H1 (cell line): Measurements from ENCODE around the gene GATAD2B. TPM values are rescaled to one million over a fixed set of nuclear protein-coding genes. Genes with fewer than 3 reads are reported as not detected.

Experiments
- CTCF ChIA-PET: fragments of 300-600 bp; sonication (Branson Sonifier 250); formaldehyde crosslinking; loops from one replicate; lab custom pipeline; 2021; ENCODE audit not compliant: partially characterized antibody; lab: Charles Lee
- POLR2A ChIA-PET: fragments of 300-600 bp; sonication (Branson Sonifier 250); formaldehyde crosslinking; loops from one replicate; lab custom pipeline; 2021; ENCODE audit warnings: inconsistent platforms; ENCODE audit not compliant: partially characterized antibody; lab: Charles Lee
- DNase-seq, 2 experiments: peaks; one replicate each; pipeline versions ENCODE4 v3.0.0 to v3.0.0-alpha.2; 2010 to 2022; ENCODE audit warnings: low spot score in 2 of 2, low read depth in 1 of 2, mixed read lengths in 1 of 2
- FAIRE-seq: peaks from 2 replicates; lab custom pipeline; 2011; peaks lifted over from hg19 to GRCh38; lab: Jason Lieb, UNC
- H2AFZ ChIP-seq: 2 replicates; pipeline ENCODE4 v1.8.1; 2012; ENCODE audit warnings: low read length, inconsistent platforms
- H2AK5ac ChIP-seq: 2 replicates; pipeline ENCODE4 v1.6.1; 2013; ENCODE audit warnings: low read depth, low read length
- H2BK120ac ChIP-seq: replicated peaks from 2 replicates; pipeline ENCODE3; 2013; ENCODE audit warnings: low read depth, low read length, inconsistent platforms
- H2BK12ac ChIP-seq: 2 replicates; pipeline ENCODE4 v1.6.1; 2013; ENCODE audit warnings: low read depth, low read length
- H2BK15ac ChIP-seq: 2 replicates; pipeline ENCODE4 v1.6.1; 2013; ENCODE audit warnings: low read length
- H2BK20ac ChIP-seq: 2 replicates; pipeline ENCODE4 v1.6.1; 2013; ENCODE audit warnings: low read length
- H2BK5ac ChIP-seq: 2 replicates; pipeline ENCODE4 v1.6.1; 2013; ENCODE audit warnings: low read depth, low read length
- H3K14ac ChIP-seq: 2 replicates; pipeline ENCODE4 v1.6.1; 2013; ENCODE audit warnings: inconsistent platforms; ENCODE audit not compliant: insufficient read length
- H3K18ac ChIP-seq: 2 replicates; pipeline ENCODE4 v1.6.1; 2013; ENCODE audit warnings: low read length; ENCODE audit errors: extremely low read depth
- H3K23ac ChIP-seq: 2 replicates; pipeline ENCODE4 v1.6.1; 2013; ENCODE audit warnings: inconsistent platforms; ENCODE audit not compliant: insufficient read length
- H3K23me2 ChIP-seq: 2 replicates; pipeline ENCODE4 v1.6.1; 2013; ENCODE audit warnings: low read depth, low read length
- H3K27ac ChIP-seq: 2 replicates; pipeline ENCODE4 v1.6.1; 2011; ENCODE audit warnings: low read depth, low read length, inconsistent platforms
- H3K27me3 ChIP-seq, 4 experiments: replicated peaks in 1 of 4; 1 replicate in 1 of 4; 2 replicates in 3 of 4; pipeline versions ENCODE4 v1.6.1 to v1.8.1; 2011 to 2013; ENCODE audit warnings: low read length in 3 of 4, mild to moderate bottlenecking in 3 of 4, inconsistent platforms in 2 of 4, mixed read lengths in 2 of 4, moderate library complexity in 1 of 4; ENCODE audit not compliant: control insufficient read depth in 3 of 4, insufficient read depth in 3 of 4; ENCODE audit errors: extremely low read depth in 1 of 4
- H3K36me3 ChIP-seq, 4 experiments: 2 replicates each; pipeline versions ENCODE4 v1.6.1 to v1.8.1; 2011 to 2013; ENCODE audit warnings: mild to moderate bottlenecking in 4 of 4, low read length in 3 of 4, moderate library complexity in 2 of 4, control low read depth in 1 of 4, inconsistent platforms in 1 of 4; ENCODE audit not compliant: insufficient read depth in 4 of 4, control insufficient read depth in 2 of 4
- H3K4ac ChIP-seq: replicated peaks from 2 replicates; pipeline ENCODE3; 2013; ENCODE audit warnings: low read length, low read depth, mixed read lengths, inconsistent platforms; ENCODE audit not compliant: insufficient read length
- H3K4me1 ChIP-seq, 4 experiments: replicated peaks in 1 of 4; 1 replicate in 1 of 4; 2 replicates in 3 of 4; pipeline versions ENCODE4 v1.6.1 to v1.8.1; 2011 to 2013; ENCODE audit warnings: low read length in 3 of 4, inconsistent platforms in 2 of 4, mixed read lengths in 1 of 4; ENCODE audit not compliant: insufficient read depth in 4 of 4, control insufficient read depth in 3 of 4
- H3K4me2 ChIP-seq, 2 experiments: 2 replicates each; pipeline versions ENCODE4 v1.6.1 to v1.8.1; 2011 to 2013; ENCODE audit warnings: low read depth in 2 of 2, low read length in 2 of 2, control low read depth in 1 of 2, inconsistent platforms in 1 of 2, mild to moderate bottlenecking in 1 of 2; ENCODE audit not compliant: insufficient read depth in 1 of 2
- H3K4me3 ChIP-seq, 4 experiments: fragments of 200-600, 300-600 bp in 1 of 4; sonication (generic), shearing (Covaris generic), sonication (Bioruptor Twin) in 1 of 4; 2 replicates each; pipeline versions ENCODE4 v1.5.1 to v1.8.1; 2011 to 2016; ENCODE audit warnings: low read length in 4 of 4, low read depth in 3 of 4, control low read depth in 2 of 4, inconsistent platforms in 2 of 4, mild to moderate bottlenecking in 2 of 4, mixed read lengths in 1 of 4, moderate library complexity in 1 of 4; ENCODE audit not compliant: insufficient read depth in 2 of 4; ENCODE audit errors: extremely low read depth in 1 of 4
- H3K56ac ChIP-seq: replicated peaks from 2 replicates; pipeline ENCODE3; 2013; ENCODE audit warnings: low read depth, mild to moderate bottlenecking, mixed read lengths, low read length, inconsistent platforms; ENCODE audit not compliant: insufficient read length
- H3K79me1 ChIP-seq: 2 replicates; pipeline ENCODE4 v1.6.1; 2013; ENCODE audit warnings: low read depth, low read length, control low read depth
- H3K79me2 ChIP-seq, 2 experiments: 2 replicates each; pipeline versions ENCODE4 v1.6.1 to v1.8.1; 2012 to 2013; ENCODE audit warnings: low read length in 2 of 2, mild to moderate bottlenecking in 2 of 2, inconsistent platforms in 1 of 2; ENCODE audit not compliant: insufficient read depth in 2 of 2, control insufficient read depth in 1 of 2
- H3K9ac ChIP-seq, 4 experiments: replicated peaks in 1 of 4; 1 replicate in 1 of 4; 2 replicates in 3 of 4; pipeline versions ENCODE4 v1.6.1 to v1.8.1; 2011 to 2013; ENCODE audit warnings: low read depth in 3 of 4, low read length in 3 of 4, control low read depth in 2 of 4, mild to moderate bottlenecking in 2 of 4, moderate library complexity in 2 of 4, inconsistent platforms in 1 of 4; ENCODE audit errors: extremely low read depth in 1 of 4
- H3K9me3 ChIP-seq, 2 experiments: 2 replicates each; pipeline versions ENCODE4 v1.6.1 to v1.8.1; 2012 to 2013; ENCODE audit warnings: mild to moderate bottlenecking in 2 of 2, moderate library complexity in 2 of 2, control low read depth in 1 of 2, inconsistent platforms in 1 of 2, low read depth in 1 of 2, low read length in 1 of 2, mixed read lengths in 1 of 2; ENCODE audit not compliant: insufficient read depth in 2 of 2
- H4K20me1 ChIP-seq, 2 experiments: replicated peaks in 1 of 2; 2 replicates each; pipeline versions ENCODE3 to v1.8.1; 2011 to 2013; ENCODE audit warnings: inconsistent platforms in 2 of 2, low read length in 2 of 2, mild to moderate bottlenecking in 1 of 2; ENCODE audit not compliant: insufficient read depth in 2 of 2, control insufficient read depth in 1 of 2
- H4K5ac ChIP-seq: 2 replicates; pipeline ENCODE4 v1.6.1; 2013; ENCODE audit warnings: low read length, low read depth, mixed read lengths, inconsistent platforms; ENCODE audit not compliant: insufficient read length
- H4K8ac ChIP-seq: 2 replicates; pipeline ENCODE4 v1.8.0; 2013; ENCODE audit warnings: mild to moderate bottlenecking, moderate library complexity, low read length, inconsistent platforms; ENCODE audit not compliant: insufficient read depth; ENCODE audit errors: extremely low read depth
- H4K91ac ChIP-seq: replicated peaks from 2 replicates; pipeline ENCODE3; 2013; ENCODE audit warnings: low read length, mixed read lengths, inconsistent platforms; ENCODE audit not compliant: insufficient read length
- BACH1 ChIP-seq: IDR thresholded peaks from 2 replicates; pipeline ENCODE4 v1.6.1; 2012; ENCODE audit warnings: low read length, improper control_type of control experiment
- BCL11A ChIP-seq, 2 experiments: IDR thresholded peaks; one replicate each; pipeline ENCODE4 v1.6.1; 2011; ENCODE audit warnings: low read depth in 2 of 2, low read length in 2 of 2, mild to moderate bottlenecking in 2 of 2
- CEBPB ChIP-seq: IDR thresholded peaks from 2 replicates; pipeline ENCODE4 v1.6.1; 2012; ENCODE audit warnings: low read depth, low read length
- CHD2 ChIP-seq: IDR thresholded peaks from 2 replicates; pipeline ENCODE4 v1.6.1; 2012; ENCODE audit warnings: low read length, improper control_type of control experiment
- CREB1 ChIP-seq: IDR thresholded peaks from 2 replicates; pipeline ENCODE4 v1.6.1; 2012; ENCODE audit warnings: inconsistent platforms
- JUN ChIP-seq: IDR thresholded peaks from 2 replicates; pipeline ENCODE4 v1.6.1; 2011; ENCODE audit warnings: low read depth, mild to moderate bottlenecking, improper control_type of control experiment, low read length
- JUND ChIP-seq: IDR thresholded peaks from 2 replicates; pipeline ENCODE4 v1.6.1; 2011; ENCODE audit warnings: mild to moderate bottlenecking, improper control_type of control experiment, low read length
- MAFK ChIP-seq: IDR thresholded peaks from 2 replicates; pipeline ENCODE4 v1.6.1; 2012; ENCODE audit warnings: low read depth, mild to moderate bottlenecking, improper control_type of control experiment, low read length
- NANOG ChIP-seq: IDR thresholded peaks from 2 replicates; pipeline ENCODE4 v1.6.1; 2011; ENCODE audit warnings: low read length, low read depth, mild to moderate bottlenecking, inconsistent platforms; ENCODE audit not compliant: insufficient read depth, poor library complexity, severe bottlenecking
- NRF1 ChIP-seq: IDR thresholded peaks from 2 replicates; pipeline ENCODE4 v1.6.1; 2011; ENCODE audit warnings: mild to moderate bottlenecking, low read depth, low read length, improper control_type of control experiment
- PHF8 ChIP-seq: fragments of 200-600 bp; sonication (generic); conservative IDR thresholded peaks from 2 replicates; pipeline ENCODE4 v1.7.1; 2012; ENCODE audit warnings: low read depth, mild to moderate bottlenecking, inconsistent platforms, low read length, moderate library complexity
- POU5F1 ChIP-seq: IDR thresholded peaks from 2 replicates; pipeline ENCODE4 v1.6.1; 2011; ENCODE audit warnings: low read depth, mild to moderate bottlenecking, low read length, moderate library complexity
- SAP30 ChIP-seq: fragments of 300-600 bp; sonication (generic); IDR thresholded peaks from 2 replicates; pipeline ENCODE4 v1.7.1; 2012; ENCODE audit warnings: low read length, moderate library complexity, mild to moderate bottlenecking, inconsistent platforms; ENCODE audit not compliant: insufficient read depth, insufficient replicate concordance
- SP2 ChIP-seq: IDR thresholded peaks from 2 replicates; pipeline ENCODE4 v1.6.1; 2012; ENCODE audit warnings: mild to moderate bottlenecking, low read length, inconsistent platforms
- SP4 ChIP-seq: IDR thresholded peaks from 2 replicates; pipeline ENCODE4 v1.6.1; 2012; ENCODE audit warnings: low read length, inconsistent platforms
- TBP ChIP-seq: IDR thresholded peaks from 2 replicates; pipeline ENCODE4 v1.6.1; 2011; ENCODE audit warnings: low read depth, low read length, improper control_type of control experiment
- WGBS, 2 experiments: shearing (Covaris generic) in 1 of 2; methylation state at CpG; one replicate each; pipeline versions ENCODE4 v1.1.6 to v1.1.7; 2013 to 2015; ENCODE audit warnings: low lambda C conversion rate in 2 of 2, mixed read lengths in 2 of 2, inconsistent platforms in 1 of 2, low coverage in 1 of 2, missing lambda C conversion rate in 1 of 2; ENCODE audit not compliant: insufficient replicate concordance in 2 of 2, insufficient coverage in 1 of 2, insufficient read length in 1 of 2; ENCODE audit errors: extremely low coverage in 1 of 2, missing lambda C conversion rate in 1 of 2; 5-methylcytosine and 5-hydroxymethylcytosine counted together
- polyA plus RNA-seq, 7 experiments: library from polyadenylated mRNA; depleted of rRNA in 3 of 7; stranded (reverse) in 5 of 7; unstranded in 2 of 7; fragments of >200 nt in 5 of 7; fragments of 200-250 nt in 2 of 7; gene quantifications; 1 replicate in 5 of 7; 2 replicates in 1 of 7; 4 replicates in 1 of 7; pipeline versions ENCODE4 v1.2.1 to v1.2.3, GENCODE V29; 2011 to 2013; ENCODE audit warnings: missing spikeins in 2 of 7, mixed read lengths in 2 of 7
- total RNA-seq: library from RNA; stranded (reverse); fragmentation: NEBNext Ultra II Directional; extraction: Animal tissue kit (Norgen Biotek cat#: 25700); gene quantifications from 2 replicates; pipeline ENCODE4 v1.2.1, GENCODE V29; 2021

Gene GATAD2B
- total and polyA plus RNA-seq, 2 of the 8 experiments (the other 6 are each of a cell fraction or from before 2014, with no cell fraction given) = 8.4 to 39.1 TPM

- Histone ChIP-seq H4K91ac (no peak overlapping the region), H3K23me2 (no peaks in the 10 kb centered on the region), H3K56ac (no peak overlapping the region), H3K79me2 (peaks cover 0 to 80% of the 10 kb centered on the region in 2 experiments; a peak in 3 of 4 replicates), H3K27ac (no peak overlapping the region), H3K18ac (no peak overlapping the region), H4K20me1 (peaks cover 0 to 5% of the 10 kb centered on the region in 2 experiments), H3K4me2 (no peak overlapping the region), H2BK120ac (no peak overlapping the region), H2BK5ac (no peak overlapping the region), H3K36me3 (no peaks in the 10 kb centered on the region; a peak in 2 of 8 replicates), H3K9me3 (no peaks in the 10 kb centered on the region), H3K27me3 (no peaks in the 10 kb centered on the region), H2AFZ (no peak overlapping the region), H4K5ac (no peak overlapping the region), H3K23ac (no peak overlapping the region), H3K9ac (no peak overlapping the region), H2BK15ac (no peak overlapping the region), H4K8ac (no peak overlapping the region), H3K14ac (no peak overlapping the region), H2AK5ac (no peak overlapping the region), H3K4me1 (no peaks in the 10 kb centered on the region), H3K79me1 (peaks cover 5% of the 10 kb centered on the region; the same call in 1 of the 2 replicates), H2BK12ac (no peak overlapping the region), H2BK20ac (no peak overlapping the region), H3K4ac (no peak overlapping the region), H3K4me3 (no peak overlapping the region)
- DNase-seq (no peak), FAIRE-seq (no peak)
- ChIA-PET POLR2A (no interaction called here), CTCF (no interaction called here)
- 95% methylated on average over 3 of the region's 3 CpGs; no CpG with 5 or more reads in 1 of the 2 experiments for WGBS, 2 experiments
- TF ChIP-seq JUND (no peak), SAP30 (no peak), SP4 (no peak), CHD2 (no peak), BCL11A (IDR thresholded peaks at IDR 0.05; ENCODE audit: low read depth in 2 of 2, low read length in 2 of 2) (no peak), CREB1 (no peak), PHF8 (no peak), NRF1 (no peak), JUN (no peak), TBP (no peak), MAFK (no peak), SP2 (no peak), CEBPB (no peak), NANOG (no peak), BACH1 (no peak), POU5F1 (no peak)
These were observed 34.2 kb downstream of the GATAD2B start for GRCh38 chr1:153888533-153888932.
